DMS53 treated with DMSO at 0.1 percent for 48 hours (cell line): ENCODE results near the gene MORC3.
"Not testable (repeated sequence)": the region's sequence is repeated elsewhere in the genome, so short reads cannot be mapped to it uniquely, and the experiment has no call there.

Experiments used
- DNase-seq: peaks from one replicate; lab custom pipeline; 2025; ENCODE audit not compliant: unreplicated experiment; lab: John Stamatoyannopoulos, UW

The MORC3 gene, protein sequence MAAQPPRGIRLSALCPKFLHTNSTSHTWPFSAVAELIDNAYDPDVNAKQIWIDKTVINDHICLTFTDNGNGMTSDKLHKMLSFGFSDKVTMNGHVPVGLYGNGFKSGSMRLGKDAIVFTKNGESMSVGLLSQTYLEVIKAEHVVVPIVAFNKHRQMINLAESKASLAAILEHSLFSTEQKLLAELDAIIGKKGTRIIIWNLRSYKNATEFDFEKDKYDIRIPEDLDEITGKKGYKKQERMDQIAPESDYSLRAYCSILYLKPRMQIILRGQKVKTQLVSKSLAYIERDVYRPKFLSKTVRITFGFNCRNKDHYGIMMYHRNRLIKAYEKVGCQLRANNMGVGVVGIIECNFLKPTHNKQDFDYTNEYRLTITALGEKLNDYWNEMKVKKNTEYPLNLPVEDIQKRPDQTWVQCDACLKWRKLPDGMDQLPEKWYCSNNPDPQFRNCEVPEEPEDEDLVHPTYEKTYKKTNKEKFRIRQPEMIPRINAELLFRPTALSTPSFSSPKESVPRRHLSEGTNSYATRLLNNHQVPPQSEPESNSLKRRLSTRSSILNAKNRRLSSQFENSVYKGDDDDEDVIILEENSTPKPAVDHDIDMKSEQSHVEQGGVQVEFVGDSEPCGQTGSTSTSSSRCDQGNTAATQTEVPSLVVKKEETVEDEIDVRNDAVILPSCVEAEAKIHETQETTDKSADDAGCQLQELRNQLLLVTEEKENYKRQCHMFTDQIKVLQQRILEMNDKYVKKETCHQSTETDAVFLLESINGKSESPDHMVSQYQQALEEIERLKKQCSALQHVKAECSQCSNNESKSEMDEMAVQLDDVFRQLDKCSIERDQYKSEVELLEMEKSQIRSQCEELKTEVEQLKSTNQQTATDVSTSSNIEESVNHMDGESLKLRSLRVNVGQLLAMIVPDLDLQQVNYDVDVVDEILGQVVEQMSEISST

DNA sequence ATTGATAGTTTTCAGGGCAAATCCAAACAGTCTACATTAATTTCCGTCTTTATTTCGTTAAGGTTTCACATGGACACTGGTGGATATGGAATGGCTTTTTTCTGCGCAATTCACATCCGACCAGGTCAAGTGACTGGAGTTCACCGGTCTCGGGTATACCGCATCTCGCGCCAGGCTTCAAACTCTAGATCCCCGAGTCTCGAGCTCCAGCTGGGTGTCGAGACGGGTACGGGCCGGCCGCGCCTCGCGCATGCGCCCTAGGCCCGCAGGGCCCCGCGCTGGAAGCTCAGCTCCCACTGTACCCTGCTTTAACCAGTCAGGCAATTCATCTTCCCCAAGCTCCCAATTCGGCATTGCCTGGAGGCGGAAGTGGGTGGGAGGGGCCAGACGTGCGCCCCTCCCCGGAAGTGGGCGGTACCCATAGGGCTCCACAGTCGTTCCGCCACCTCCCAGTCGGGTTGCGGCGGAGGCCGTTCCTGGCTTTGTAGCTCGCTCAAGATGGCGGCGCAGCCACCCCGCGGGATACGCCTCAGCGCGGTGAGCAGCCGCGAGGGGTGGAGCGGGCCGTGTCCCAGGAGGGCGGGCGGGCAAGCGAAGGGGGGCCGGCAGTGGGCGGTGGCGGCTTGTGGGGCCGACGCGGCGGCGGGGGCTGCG is at the start of gene MORC3:
TSS of gene MORC3 (plus strand) at position 431 of the 654 bp plus-strand sequence. CDS start at position 499, 68 bp downstream.
- DNase-seq, result peak; percentile 91

DNA sequence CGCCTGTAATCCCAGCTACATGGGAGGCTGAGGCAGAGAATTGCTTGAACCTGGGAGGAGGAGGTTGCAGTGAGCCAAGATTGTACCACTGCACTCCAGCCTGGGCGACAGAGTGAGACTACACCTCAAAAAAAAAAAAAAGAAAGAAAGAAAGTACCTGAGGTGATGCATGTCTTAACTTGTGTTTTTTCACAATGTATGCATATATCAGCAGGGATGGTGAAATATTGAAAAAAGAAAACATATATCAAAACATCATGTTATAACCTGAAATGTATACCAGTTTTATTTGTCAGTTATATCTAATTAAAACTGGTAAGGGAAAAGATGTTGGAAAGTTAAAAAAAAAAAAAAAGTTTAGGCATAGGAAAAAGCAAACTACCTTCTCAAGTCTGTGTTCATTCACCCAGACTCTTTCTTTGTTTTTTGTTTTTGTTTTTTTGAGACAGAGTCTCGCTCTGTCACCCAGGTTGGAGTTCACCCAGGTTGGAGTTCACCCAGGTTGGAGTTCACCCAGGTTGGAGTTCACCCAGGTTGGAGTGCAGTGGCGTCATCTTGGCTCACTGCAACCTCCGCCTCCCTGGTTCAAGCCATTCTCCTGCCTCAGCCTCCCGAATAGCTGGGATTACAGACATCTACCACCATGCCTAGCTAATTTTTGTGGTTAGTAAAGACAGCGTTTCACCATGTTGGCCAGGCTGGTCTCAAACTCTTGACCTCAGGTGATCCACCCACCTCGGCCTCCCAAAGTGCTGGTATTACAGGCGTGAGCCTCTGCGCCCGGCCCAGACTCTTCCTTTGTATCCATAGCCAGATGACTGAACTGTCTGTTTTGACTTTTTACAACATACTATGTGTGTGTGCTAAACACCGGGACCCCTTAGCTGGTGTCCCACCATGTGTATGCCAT is 49.0 kb upstream of the MORC3 start:
- DNase-seq, result not testable (repeated sequence)

DNA sequence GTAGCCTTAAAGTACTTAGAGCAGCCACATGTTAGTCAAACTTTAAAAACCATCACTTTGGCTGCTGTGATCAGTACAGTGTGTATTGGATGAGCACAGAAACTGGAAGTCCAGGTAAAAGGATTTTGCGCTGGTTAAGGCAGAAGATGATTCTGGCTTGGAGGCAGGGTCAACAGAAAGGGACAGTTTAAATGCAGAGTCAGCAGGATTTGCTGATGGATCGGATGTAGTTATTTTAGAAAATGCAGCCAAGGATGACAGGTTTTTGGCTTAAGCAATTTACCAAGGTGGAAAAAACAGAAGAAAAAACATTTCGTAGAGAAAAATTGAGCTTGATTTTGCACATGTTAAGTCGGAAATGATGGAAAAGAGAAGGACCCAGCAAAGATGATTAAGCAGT is 45.9 kb upstream of the MORC3 start:
- DNase-seq, result no peak

DNA sequence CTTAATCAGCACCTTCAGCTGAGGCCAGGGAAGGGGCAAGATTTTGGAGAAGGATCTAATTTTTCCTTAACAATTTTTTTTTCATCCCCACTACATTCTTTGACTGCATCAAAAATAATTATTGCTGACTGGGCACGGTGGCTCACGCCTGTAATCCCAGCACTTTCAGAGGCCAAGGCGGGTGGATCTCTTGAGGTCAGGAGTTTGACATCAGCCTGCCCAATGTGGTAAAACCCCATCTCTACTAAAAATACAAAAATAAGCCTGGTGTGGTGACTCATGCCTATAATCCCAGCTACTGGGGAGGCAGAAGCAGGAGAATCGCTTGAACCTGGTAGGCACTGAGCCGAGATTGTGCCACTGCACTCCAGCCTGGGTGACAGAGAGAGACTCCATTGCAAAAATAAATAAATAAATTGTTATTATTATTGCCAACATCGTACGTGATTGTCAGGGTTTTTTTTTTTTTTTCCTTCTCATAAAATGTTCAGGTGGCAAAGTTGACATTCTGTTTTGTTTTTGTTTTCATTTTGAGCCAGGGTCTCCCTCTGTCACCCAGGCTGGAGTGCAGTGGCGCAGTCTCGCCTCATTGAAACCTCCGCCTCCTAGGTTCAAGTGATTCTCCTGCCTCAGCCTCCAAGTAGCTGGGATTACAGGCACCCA is 37.3 kb upstream of the MORC3 start:
- DNase-seq, result no peak

DNA sequence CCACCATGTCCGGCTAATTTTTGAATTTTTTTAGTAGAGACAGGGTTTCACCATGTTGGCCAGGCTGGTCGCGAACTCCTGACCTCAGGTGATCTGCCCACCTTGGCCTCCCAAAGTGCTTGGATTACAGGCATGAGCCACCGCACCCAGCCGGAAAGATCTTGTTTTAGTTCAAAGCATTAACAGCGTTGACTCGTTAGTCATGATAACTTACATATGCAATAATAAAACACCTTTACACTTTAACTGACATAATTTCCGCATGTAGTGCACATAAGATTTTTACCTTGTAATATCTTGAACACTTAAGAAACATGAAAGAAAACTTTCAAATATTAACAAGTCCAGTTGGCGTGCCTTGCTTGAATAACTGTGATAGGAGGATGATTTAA is 36.8 kb upstream of the MORC3 start:
- not testable (repeated sequence) for DNase-seq

DNA sequence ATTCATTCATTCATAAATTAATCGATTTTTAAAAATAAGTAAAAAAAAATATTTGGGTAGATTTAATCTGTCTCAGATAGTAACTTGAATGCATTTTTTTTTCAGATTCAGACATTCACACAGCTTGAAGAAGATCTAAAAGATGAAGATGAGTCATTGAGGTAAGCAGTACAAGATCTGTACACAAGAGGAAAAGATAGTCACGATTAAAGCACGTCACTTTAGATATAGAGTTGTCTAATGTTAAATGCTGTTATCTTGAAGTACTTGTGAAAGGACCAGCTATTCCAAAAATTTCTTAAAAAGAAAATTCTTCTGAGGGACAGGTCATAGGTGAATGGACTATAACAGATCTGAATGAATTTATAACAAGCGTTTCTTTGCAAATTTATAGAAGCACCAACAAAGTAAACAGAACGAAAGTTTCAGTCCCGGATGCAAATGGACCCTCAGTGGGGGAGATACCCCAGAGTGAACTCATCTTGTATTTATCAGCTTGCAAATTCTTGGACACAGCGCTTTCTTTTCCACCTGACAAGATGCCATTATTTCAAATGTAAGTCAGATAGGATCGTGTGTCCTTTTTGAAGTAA is 31.2 kb upstream of the MORC3 start:
- no peak for DNase-seq

DNA sequence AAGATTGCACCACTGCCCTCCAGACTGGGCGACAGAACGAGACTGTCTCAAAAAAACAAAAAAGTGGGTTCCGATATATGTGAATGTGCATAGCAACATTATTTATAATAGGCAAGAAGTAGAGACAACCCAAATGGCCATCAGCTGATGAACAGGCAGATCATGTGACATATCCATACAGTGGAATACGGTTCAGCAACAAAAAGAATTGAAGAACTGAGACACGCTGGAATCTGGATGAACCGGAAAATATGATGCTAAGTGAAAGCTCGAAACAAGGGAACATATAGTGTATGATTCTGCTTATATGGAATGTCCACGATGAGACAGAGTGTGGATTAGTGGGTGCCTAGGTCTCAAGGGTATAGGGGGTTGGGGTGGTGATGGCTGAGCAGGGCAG is 28.5 kb upstream of the MORC3 start:
- no peak for DNase-seq

DNA sequence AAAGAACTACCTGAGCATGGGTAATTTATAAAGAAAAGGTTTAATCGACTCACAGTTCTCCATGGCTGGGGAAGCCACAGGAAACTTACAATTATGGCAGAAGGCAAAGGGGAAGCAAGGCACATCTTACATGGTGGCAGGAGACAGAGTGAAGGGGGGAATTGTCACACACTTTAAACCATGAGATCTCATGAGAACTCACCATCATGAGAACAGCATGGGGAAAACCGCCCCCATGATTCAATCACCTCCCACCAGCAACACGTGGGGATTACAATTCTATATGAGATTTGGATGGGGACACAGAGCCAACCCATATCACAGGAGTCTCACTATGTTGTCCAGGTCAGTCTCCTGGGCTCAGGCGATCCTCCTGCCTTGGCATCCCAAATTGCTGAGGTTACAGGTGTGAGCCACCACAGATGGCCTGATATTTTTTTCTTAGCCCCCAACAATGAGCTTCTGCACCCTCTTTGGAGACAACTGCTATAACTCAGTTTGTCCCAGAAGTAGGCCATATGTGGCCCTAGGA is 22.5 kb upstream of the MORC3 start:
- no peak for DNase-seq

DNA sequence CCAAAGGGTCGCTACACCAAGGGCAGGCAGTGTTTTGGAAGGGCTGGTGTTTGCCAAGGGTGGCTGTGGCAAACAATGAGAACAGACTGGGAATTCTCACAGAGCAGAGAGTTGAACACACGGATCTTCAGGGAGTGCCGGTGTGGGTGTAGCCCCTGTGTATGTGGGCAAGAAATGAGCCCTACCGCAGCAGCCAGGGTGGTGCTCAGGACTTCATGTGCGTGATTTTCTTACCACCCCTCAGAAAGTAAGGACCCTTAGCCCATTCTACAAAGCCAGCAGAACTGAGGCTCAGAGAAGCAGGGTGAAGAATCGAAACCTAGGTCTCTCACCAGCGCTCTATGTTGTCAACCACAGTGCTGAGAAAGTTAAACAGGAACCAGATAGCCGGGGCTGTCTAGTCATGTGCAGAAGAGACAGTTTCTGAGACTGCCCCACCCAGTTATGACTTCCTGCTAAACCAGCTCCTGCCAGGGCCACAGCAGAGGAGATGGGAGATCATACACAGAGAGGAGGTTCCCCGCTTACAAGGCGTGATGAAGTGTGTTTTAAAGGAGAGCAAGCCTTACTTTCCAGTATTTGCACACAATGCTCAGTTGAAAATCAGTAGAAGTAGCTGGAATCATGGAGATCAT is 21.9 kb upstream of the MORC3 start:
- peak; percentile 2 for DNase-seq

DNA sequence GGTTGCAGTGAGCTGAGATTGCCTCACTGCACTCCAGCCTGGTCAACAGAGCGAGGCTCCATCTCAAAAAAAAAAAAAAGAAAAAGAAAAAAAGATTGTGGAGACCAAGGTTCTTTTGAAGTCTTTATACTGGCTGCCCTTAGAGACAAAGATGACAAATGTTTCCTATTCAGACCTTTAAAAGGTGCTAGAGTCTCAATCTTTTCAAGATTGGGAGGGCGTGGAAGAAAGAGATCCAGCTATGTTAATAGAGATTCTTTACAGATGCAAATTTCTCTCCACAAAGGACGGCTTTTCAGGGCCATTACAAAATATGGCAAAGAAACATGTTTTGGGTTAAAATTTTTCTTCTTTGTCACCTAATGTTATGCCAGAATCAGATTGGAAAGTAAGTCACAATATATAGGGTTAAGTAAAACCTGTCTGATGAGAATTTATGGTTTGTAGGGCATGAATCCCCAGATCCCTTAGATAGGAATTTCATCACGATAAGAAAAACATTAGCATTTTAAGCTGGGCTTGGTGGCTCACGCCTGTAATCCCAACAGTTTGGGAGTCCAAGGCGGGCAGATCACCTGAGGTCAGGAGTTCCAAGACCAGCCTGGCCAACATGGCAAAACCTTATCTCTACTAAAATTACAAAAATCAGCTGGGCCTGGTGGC is 13.0 kb upstream of the MORC3 start:
- DNase-seq, result no peak

DNA sequence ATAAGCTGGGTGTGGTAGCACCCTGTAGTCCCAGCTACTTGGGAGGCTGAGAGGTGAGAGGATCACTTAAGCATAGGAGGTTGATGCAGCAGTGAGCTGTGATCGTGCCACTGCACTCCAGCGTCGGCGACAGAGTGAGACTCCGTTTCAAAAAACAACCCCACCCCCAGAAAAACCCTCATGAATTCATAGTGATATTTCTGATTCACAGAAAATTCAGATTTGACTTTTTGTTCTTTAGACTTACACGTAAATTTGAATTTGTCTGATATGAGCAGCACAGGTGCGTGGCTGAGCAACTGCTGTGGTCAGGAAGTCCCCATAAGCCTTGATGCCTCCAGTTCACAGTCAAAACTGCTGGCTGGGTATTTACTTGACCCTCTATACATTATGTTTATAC is 10.0 kb upstream of the MORC3 start:
- no peak for DNase-seq

DNA sequence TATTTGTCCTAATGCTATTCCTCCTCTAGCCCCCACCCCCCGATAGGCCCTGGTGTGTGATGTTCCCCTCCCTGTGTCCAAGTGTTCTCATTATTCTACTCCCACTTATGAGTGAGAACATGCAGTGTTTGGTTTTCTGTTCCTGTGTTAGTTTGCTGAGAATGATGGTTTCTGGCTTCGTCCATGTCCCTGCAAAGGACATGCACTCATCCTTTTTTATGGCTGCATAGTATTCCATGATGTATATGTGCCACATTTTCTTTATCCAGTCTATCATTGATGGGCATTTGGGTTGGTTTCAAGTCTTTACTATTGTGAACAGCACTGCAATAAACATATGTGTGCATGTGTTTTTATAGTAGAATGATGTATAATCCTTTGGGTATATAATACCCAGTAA is 6.6 kb upstream of the MORC3 start:
- not testable (repeated sequence) for DNase-seq

DNA sequence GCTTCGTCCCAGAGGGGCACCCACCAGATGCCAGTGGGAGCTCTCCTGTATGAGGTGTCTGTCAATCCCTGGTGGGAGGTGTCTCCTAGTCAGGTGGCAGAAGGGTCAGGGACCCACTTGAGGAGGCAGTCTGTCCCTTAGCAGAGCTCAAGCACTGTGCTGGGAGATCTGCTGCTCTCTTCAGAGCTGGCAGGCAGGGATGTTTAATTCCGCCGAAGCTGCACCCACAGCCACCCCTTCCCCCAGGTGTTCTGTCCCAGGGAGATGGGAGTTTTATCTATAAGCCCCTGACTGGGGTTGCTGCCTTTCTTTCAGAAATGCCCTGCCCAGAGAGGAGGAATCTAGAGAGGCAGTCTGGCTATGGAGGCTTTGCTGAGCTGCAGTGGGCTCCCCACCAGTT is 4.0 kb upstream of the MORC3 start:
- not testable (repeated sequence) for DNase-seq

DNA sequence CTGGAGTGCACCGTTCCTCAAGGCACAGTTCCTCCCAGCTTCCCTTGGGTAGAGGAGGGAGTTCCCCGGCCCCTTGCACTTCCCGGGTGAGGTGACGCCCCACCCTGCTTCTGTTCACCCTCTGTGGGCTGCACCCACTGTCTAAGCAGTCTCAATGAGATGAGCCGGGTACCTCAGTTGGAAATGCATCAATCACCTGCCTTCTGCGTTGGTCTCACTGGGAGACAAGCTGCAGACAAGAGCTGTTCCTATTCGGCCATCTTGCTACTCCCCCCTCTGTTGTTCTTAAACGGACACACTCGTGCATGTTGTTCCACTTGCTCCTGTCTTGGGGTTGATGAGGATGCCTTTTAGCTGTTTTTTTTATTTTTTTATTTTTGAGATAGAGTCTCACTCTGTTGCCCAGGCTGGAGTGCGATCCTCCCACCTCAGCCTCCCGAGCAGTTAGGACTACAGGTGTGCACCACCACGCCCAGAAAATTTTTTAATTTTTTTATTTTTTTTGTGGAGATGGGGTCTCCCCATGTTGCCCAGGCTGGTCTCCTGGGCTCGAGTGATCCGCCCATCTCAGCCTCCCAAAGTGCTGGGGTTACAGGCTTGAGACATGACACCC is 3.0 kb upstream of the MORC3 start:
- DNase-seq, result no peak

DNA sequence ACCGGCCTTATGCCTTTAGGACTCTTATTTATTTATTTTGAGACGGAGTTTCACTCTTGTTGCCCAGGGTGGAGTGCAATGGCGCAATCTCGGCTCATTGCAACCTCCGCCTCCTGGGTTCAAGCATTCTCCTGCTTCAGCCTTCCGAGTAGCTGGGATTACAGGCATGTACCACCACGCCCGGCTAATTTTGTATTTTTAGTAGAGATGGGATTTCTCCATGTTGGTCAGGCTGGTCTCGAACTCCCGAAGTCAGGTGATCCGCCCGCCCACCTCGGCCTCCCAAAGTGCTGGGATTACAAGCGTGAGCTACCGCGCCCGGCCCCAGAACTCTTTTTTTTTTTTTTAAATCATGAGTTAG is 611 bp upstream of the MORC3 start:
- DNase-seq, result not testable (repeated sequence)

DNA sequence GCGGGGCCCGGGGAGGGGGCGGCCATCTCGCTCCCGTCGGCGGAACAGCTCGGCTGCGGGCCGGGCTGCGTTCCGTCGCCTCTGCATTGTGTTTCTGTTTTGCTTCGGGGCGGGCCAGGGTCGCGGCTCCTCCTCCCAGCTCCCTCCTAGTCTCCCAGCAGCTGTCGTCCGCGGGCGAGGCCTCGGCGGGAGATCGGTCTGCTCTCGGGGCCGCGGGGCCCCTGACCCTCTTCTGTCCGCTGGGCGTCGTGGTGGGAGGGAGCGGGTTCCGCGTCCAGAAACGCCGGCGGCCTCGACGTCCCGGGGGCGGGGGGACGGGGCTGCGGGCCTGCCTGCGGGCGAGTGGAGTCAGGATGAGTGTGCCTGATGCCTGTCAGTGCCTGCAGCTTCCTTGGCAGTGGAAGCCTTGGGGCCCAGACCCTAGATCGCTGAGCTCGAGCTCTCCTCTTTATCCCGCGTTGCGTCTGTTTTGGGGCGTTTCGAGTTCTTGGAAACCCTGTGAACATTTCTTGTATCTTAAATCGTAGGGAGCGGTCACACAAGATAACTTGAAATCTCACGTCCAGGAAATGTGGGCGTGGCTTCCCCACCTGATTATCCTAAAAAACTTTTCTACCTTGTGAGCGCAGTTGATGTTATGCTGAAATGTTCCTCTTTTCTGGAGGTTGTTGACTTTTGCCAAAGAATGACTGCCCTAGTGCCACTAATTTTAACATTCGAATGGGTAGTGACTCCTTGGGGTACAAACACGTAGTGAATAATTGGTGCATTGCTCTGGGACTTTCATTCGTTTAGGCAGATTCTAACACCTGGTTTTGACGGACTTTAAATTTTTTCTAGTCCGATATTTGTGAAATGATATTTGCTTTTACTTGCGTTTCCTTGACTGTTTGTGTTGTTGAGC is 676 bp downstream of the MORC3 start:
- peak; percentile 35 for DNase-seq
